Memory B cell (primary cell): ENCODE results near the gene TOR4A.

Experiments
- ATAC-seq: fragments of 150-1000 bp; cut with Tn5 transposase; 2 replicates; pipeline ENCODE4 v1.10.0; 2021; ENCODE audit warnings: low read depth, mild to moderate bottlenecking, moderate library complexity
- DNase-seq, 2 donors: peaks; one replicate each; pipeline ENCODE4 v3.0.0; 2022; ENCODE audit warnings: low spot score in 2 of 2
- H3K27ac Mint-ChIP-seq: one replicate; pipeline ENCODE4 v1.8.0; 2022; ENCODE audit warnings: mild to moderate bottlenecking, moderate library complexity, mixed read lengths
- H3K27me3 Mint-ChIP-seq: one replicate; pipeline ENCODE4 v1.8.0; 2022; ENCODE audit warnings: mixed read lengths
- H3K36me3 Mint-ChIP-seq: one replicate; pipeline ENCODE4 v1.8.0; 2022; ENCODE audit warnings: mild to moderate bottlenecking, mixed read lengths
- H3K4me1 Mint-ChIP-seq: one replicate; pipeline ENCODE4 v1.8.0; 2022; ENCODE audit warnings: mixed read lengths
- H3K4me3 Mint-ChIP-seq: one replicate; pipeline ENCODE4 v1.8.0; 2022; ENCODE audit warnings: mild to moderate bottlenecking, moderate library complexity, mixed read lengths
- H3K9me3 Mint-ChIP-seq: one replicate; pipeline ENCODE4 v1.8.0; 2022; ENCODE audit warnings: mixed read lengths

The TOR4A gene

GRCh38 chr9:137305798-137306065 lies 28.2 kb downstream of the TOR4A start:
- ATAC-seq, result no peak
- no peak for DNase-seq
- Mint-ChIP-seq H3K4me1 (peaks cover 4% of the 10 kb centered on the region), H3K4me3 (no peak overlapping the region), H3K9me3 (no peaks in the 10 kb centered on the region), H3K36me3 (no peaks in the 10 kb centered on the region), H3K27ac (no peak overlapping the region), H3K27me3 (peaks cover 3% of the 10 kb centered on the region)

- H3K27ac Mint-ChIP-seq, result no peak overlapping the region
- H3K4me3 Mint-ChIP-seq, result no peak overlapping the region
- no peak for DNase-seq
- no peaks in the 10 kb centered on the region for H3K36me3 Mint-ChIP-seq
- no peak for ATAC-seq
- H3K9me3 Mint-ChIP-seq, result no peaks in the 10 kb centered on the region
- peaks cover 2% of the 10 kb centered on the region for H3K4me1 Mint-ChIP-seq
- peaks cover 2% of the 10 kb centered on the region for H3K27me3 Mint-ChIP-seq
Observed at GRCh38 chr9:137306066-137306849, 28.7 kb downstream of the TOR4A start.

GRCh38 chr9:137306850-137307254 lies 29.3 kb downstream of the TOR4A start:
- H3K27me3 Mint-ChIP-seq, result peaks cover 2% of the 10 kb centered on the region
- peaks cover 2% of the 10 kb centered on the region for H3K4me1 Mint-ChIP-seq
- no peak overlapping the region for H3K27ac Mint-ChIP-seq

GRCh38 chr9:137307255-137308056 lies 29.9 kb downstream of the TOR4A start:
- H3K27ac Mint-ChIP-seq, result no peak overlapping the region
- H3K4me1 Mint-ChIP-seq, result peaks cover 2% of the 10 kb centered on the region
- no peak overlapping the region for H3K4me3 Mint-ChIP-seq
- no peak for DNase-seq
- no peaks in the 10 kb centered on the region for H3K36me3 Mint-ChIP-seq
- H3K9me3 Mint-ChIP-seq, result no peaks in the 10 kb centered on the region
- no peak for ATAC-seq
- H3K27me3 Mint-ChIP-seq, result peaks cover 2% of the 10 kb centered on the region

More at GRCh38 chr9:137306850-137307254, 29.3 kb downstream of the TOR4A start:
- Mint-ChIP-seq H3K9me3 (no peaks in the 10 kb centered on the region), H3K4me3 (no peak overlapping the region), H3K36me3 (no peaks in the 10 kb centered on the region)
- no peak for ATAC-seq
- no peak for DNase-seq

- H3K4me1 Mint-ChIP-seq, result peaks cover 2% of the 10 kb centered on the region
- H3K27ac Mint-ChIP-seq, result no peak overlapping the region
- DNase-seq (no peak), ATAC-seq (no peak)
- H3K4me3 Mint-ChIP-seq, result no peak overlapping the region
- no peaks in the 10 kb centered on the region for H3K9me3 Mint-ChIP-seq
- peaks cover 2% of the 10 kb centered on the region for H3K27me3 Mint-ChIP-seq
- no peaks in the 10 kb centered on the region for H3K36me3 Mint-ChIP-seq
Observed at GRCh38 chr9:137308057-137308619, 30.6 kb downstream of the TOR4A start.

- Mint-ChIP-seq H3K27ac (no peak overlapping the region), H3K4me3 (no peak overlapping the region), H3K36me3 (no peaks in the 10 kb centered on the region), H3K4me1 (peaks cover 2% of the 10 kb centered on the region), H3K9me3 (no peaks in the 10 kb centered on the region), H3K27me3 (peaks cover 2% of the 10 kb centered on the region)
- DNase-seq (no peak), ATAC-seq (no peak)
Observed at GRCh38 chr9:137309368-137310188, 32.1 kb downstream of the TOR4A start.

- no peaks in the 10 kb centered on the region for H3K9me3 Mint-ChIP-seq
- H3K27me3 Mint-ChIP-seq, result peaks cover under 1% of the 10 kb centered on the region
- peaks cover under 1% of the 10 kb centered on the region for H3K4me1 Mint-ChIP-seq
- H3K4me3 Mint-ChIP-seq, result no peak overlapping the region
- ATAC-seq (peak; percentile 50), DNase-seq (no peak)
- no peak overlapping the region for H3K27ac Mint-ChIP-seq
- H3K36me3 Mint-ChIP-seq, result no peaks in the 10 kb centered on the region
Observed at GRCh38 chr9:137310189-137311052, 32.9 kb downstream of the TOR4A start.

GRCh38 chr9:137311171-137311985 lies 33.9 kb downstream of the TOR4A start:
- Mint-ChIP-seq H3K4me3 (no peak overlapping the region), H3K9me3 (no peaks in the 10 kb centered on the region), H3K27ac (no peak overlapping the region), H3K27me3 (peaks cover under 1% of the 10 kb centered on the region), H3K4me1 (no peaks in the 10 kb centered on the region), H3K36me3 (no peaks in the 10 kb centered on the region)
- DNase-seq (no peak), ATAC-seq (peak; percentile 39)

GRCh38 chr9:137311986-137312851 lies 34.7 kb downstream of the TOR4A start:
- H3K4me3 Mint-ChIP-seq, result no peak overlapping the region
- no peak for ATAC-seq
- H3K27ac Mint-ChIP-seq, result no peak overlapping the region
- H3K4me1 Mint-ChIP-seq, result no peaks in the 10 kb centered on the region
- H3K36me3 Mint-ChIP-seq, result no peaks in the 10 kb centered on the region
- H3K27me3 Mint-ChIP-seq, result peaks cover 3% of the 10 kb centered on the region
- peak in 1 of 2 donors; percentile 8 for DNase-seq
- H3K9me3 Mint-ChIP-seq, result no peaks in the 10 kb centered on the region

GRCh38 chr9:137312852-137313325 lies 35.4 kb downstream of the TOR4A start:
- Mint-ChIP-seq H3K4me1 (no peaks in the 10 kb centered on the region), H3K4me3 (no peak overlapping the region), H3K27me3 (peaks cover 3% of the 10 kb centered on the region), H3K9me3 (no peaks in the 10 kb centered on the region), H3K36me3 (no peaks in the 10 kb centered on the region), H3K27ac (no peak overlapping the region)
- DNase-seq (no peak), ATAC-seq (no peak)

GRCh38 chr9:137313326-137313936 lies 35.9 kb downstream of the TOR4A start:
- peaks cover 3% of the 10 kb centered on the region for H3K27me3 Mint-ChIP-seq
- H3K27ac Mint-ChIP-seq, result no peak overlapping the region
- H3K4me1 Mint-ChIP-seq, result no peaks in the 10 kb centered on the region
- no peaks in the 10 kb centered on the region for H3K36me3 Mint-ChIP-seq
- no peak overlapping the region for H3K4me3 Mint-ChIP-seq
- DNase-seq (peak in 1 of 2 donors; percentile 18), ATAC-seq (no peak)
- H3K9me3 Mint-ChIP-seq, result no peaks in the 10 kb centered on the region
